GM13976 (cell line): ENCODE results near the gene RBM42.

ENCODE experiments used
- DNase-seq: peaks from one replicate; pipeline ENCODE4 v3.0.0; 2012; ENCODE audit warnings: low spot score
- CTCF ChIP-seq: IDR thresholded peaks from 2 replicates; pipeline ENCODE4 v1.5.1; 2012; ENCODE audit warnings: borderline replicate concordance, mild to moderate bottlenecking; ENCODE audit not compliant: insufficient read depth; ENCODE audit errors: extremely low read depth, missing control alignments, control extremely low read depth
- in situ Hi-C: fragments of 300-500 bp; cut with MboI; formaldehyde crosslinking; loops from one replicate; pipeline ENCODE4 v1.12.0; 2022; ENCODE audit warnings: low sequenced_read_pairs, mixed read lengths, inconsistent platforms; ENCODE audit not compliant: unreplicated experiment

RBM42 gene

GRCh38 chr19:35633727-35634440 is 5.0 kb downstream of the RBM42 start:
- no peak for DNase-seq
- in situ Hi-C loops: no loop called here
- TF ChIP-seq CTCF: no peak

DNA sequence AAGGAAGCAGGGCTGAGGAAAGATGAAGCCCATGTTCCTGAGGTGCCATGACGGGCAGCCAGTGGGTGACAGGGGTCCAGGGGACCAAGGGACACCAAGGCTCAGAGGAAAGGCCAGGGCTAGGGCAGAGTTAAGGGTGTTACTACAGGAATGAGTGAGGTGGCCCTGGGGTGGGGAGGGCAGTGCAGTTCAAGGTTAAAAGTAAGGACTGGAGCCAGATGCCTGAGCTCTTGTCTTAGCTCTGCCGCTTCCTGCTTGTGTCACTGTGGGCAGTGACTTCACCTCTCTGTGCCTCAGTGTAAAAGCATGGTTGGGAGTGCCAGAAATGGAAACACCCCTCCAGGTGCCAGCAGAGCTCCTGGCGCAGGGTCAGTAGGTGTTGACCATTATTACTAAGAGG is 7.8 kb downstream of the RBM42 start:
- TF ChIP-seq CTCF: no peak
- in situ Hi-C loops: no loop called here
- no peak for DNase-seq

GRCh38 chr19:35637165-35637564 is 8.3 kb downstream of the RBM42 start:
- no peak for DNase-seq
- TF ChIP-seq CTCF: no peak
- in situ Hi-C loops: no loop called here

GRCh38 chr19:35639321-35639639 is 10.4 kb downstream of the RBM42 start:
- no peak for DNase-seq
- in situ Hi-C loops: no loop called here
- TF ChIP-seq CTCF: no peak

GRCh38 chr19:35639863-35640262 is 11.0 kb downstream of the RBM42 start:
- DNase-seq: no peak
- in situ Hi-C loops: no loop called here
- no peak for TF ChIP-seq CTCF

DNA sequence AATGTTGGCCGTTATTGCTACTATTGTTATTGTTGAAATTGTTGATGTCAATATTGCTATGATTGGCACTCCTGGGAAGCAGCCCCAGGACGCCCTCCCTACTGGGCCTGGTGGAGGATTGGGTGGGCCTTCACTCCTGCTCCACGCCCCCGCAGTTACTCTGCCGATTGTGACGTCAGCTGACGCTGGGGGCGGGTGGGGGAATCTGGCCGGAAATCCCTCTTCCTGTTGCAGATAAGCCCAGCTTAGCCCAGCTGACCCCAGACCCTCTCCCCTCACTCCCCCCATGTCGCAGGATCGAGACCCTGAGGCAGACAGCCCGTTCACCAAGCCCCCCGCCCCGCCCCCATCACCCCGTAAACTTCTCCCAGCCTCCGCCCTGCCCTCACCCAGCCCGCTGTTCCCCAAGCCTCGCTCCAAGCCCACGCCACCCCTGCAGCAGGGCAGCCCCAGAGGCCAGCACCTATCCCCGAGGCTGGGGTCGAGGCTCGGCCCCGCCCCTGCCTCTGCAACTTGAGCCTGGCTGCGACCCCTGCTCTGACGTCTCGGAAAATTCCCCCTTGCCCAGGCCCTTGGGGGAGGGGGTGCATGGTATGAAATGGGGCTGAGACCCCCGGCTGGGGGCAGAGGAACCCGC is 12.8 kb downstream of the RBM42 start, which contains the start of gene ETV2:
ETV2 (plus strand) TSS at position 231 of the 637 bp plus-strand sequence. CDS start 716 bp downstream, outside the sequence.
- peak; percentile 73 for DNase-seq
- no peak for TF ChIP-seq CTCF
- in situ Hi-C loops: no loop called here
